Large intestine (tissue), 3 donors: ENCODE data around the gene CUL3. TPM values are rescaled to one million over a fixed set of nuclear protein-coding genes. Genes with fewer than 3 reads are reported as not detected.
"Not testable (repeated sequence)": the region's sequence is repeated elsewhere in the genome, so short reads cannot be mapped to it uniquely, and the experiment has no call there.

Experiments used
- DNase-seq, 2 donors: peaks; one replicate each; pipeline versions ENCODE4 v3.0.0 to v3.0.0-alpha.2; 2013
- H3K27ac ChIP-seq: one replicate; pipeline ENCODE4 v1.5.1; 2013; ENCODE audit warnings: low read length
- H3K27me3 ChIP-seq: 2 replicates; pipeline ENCODE4 v1.6.1; 2013; ENCODE audit warnings: low read length; ENCODE audit not compliant: control insufficient read depth, insufficient read depth
- H3K36me3 ChIP-seq: 2 replicates; pipeline ENCODE4 v1.6.1; 2013; ENCODE audit warnings: low read length; ENCODE audit not compliant: control insufficient read depth, insufficient read depth
- H3K4me1 ChIP-seq: one replicate; pipeline ENCODE4 v1.6.1; 2013; ENCODE audit warnings: low read length; ENCODE audit not compliant: control insufficient read depth, insufficient read depth
- H3K4me3 ChIP-seq: one replicate; pipeline ENCODE4 v1.5.1; 2013; ENCODE audit warnings: low read length
- H3K9me3 ChIP-seq: one replicate; pipeline ENCODE4 v1.6.1; 2013; ENCODE audit warnings: mild to moderate bottlenecking, low read depth, low read length, moderate library complexity; ENCODE audit not compliant: control insufficient read depth
- WGBS: methylation state at CpG from one replicate; pipeline ENCODE4 v1.1.5; 2013; ENCODE audit warnings: low lambda C conversion rate; ENCODE audit not compliant: insufficient coverage; 5-methylcytosine and 5-hydroxymethylcytosine counted together
- polyA plus RNA-seq: library from polyadenylated mRNA; unstranded; fragments of 120-200 nt; gene quantifications from one replicate; pipeline ENCODE4 v1.2.1, GENCODE V29; 2013

Gene CUL3
- polyA plus RNA-seq, 1 donor: 63.3 TPM

- H3K4me1 ChIP-seq: peaks cover 5% of the 10 kb centered on the region
- no peaks in the 10 kb centered on the region for H3K9me3 ChIP-seq
- DNase-seq: peak; percentile 15 to 64
- H3K36me3 ChIP-seq: peaks cover 5% of the 10 kb centered on the region
- peak overlapping the region; percentile 56 for H3K27ac ChIP-seq
- H3K27me3 ChIP-seq: no peaks in the 10 kb centered on the region
- H3K4me3 ChIP-seq: peak overlapping the region; percentile 76
- WGBS: no CpG with 5 or more reads among the region's 50 CpGs
Observed at GRCh38 chr2:224584111-224584784, 915 bp downstream of the CUL3 start.

- peak overlapping the region; percentile 76 for H3K4me3 ChIP-seq
- not testable (repeated sequence) for H3K4me1 ChIP-seq
Observed at GRCh38 chr2:224583033-224583432, 2.1 kb downstream of the CUL3 start.

DNA sequence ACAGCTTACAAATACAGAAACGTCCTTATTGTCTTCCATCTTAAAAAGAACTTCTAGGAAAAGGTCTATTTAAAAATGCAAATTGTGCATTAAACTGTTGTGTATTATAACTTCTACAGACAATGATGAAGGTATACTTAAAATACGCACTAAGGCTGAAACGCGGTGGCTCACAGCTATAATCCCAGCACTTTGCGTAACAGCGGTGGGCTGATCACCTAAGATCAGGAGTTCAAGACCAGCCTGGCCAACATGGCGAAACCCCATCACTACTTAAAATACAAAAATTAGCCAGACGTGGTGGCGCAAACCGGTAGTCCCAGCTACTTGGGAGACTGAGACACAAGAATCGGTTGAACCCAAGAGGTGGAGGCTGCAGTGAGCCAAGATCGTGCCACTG, 4.9 kb downstream of the CUL3 start:
- H3K4me1 ChIP-seq: peaks cover 4% of the 10 kb centered on the region
- no peak overlapping the region for H3K27ac ChIP-seq

More at GRCh38 chr2:224583033-224583432, 2.1 kb downstream of the CUL3 start:
- H3K36me3 ChIP-seq, DNase-seq, H3K9me3 ChIP-seq, H3K27ac ChIP-seq, H3K27me3 ChIP-seq: not testable (repeated sequence)
- WGBS: 90% methylated on average over 4 of the region's 14 CpGs

GRCh38 chr2:224579411-224579810, 5.8 kb downstream of the CUL3 start:
- Histone ChIP-seq H3K4me3 (no peak overlapping the region), H3K27ac (no peak overlapping the region), H3K9me3 (no peaks in the 10 kb centered on the region), H3K36me3 (peaks cover 5% of the 10 kb centered on the region), H3K27me3 (no peaks in the 10 kb centered on the region), H3K4me1 (peaks cover 9% of the 10 kb centered on the region)
- no CpG with 5 or more reads among the region's 2 CpGs for WGBS
- no peak for DNase-seq

More for the DNA sequence above, 4.9 kb downstream of the CUL3 start:
- H3K36me3 ChIP-seq: peaks cover 5% of the 10 kb centered on the region
- 95% methylated on average over 4 of the region's 12 CpGs for WGBS
- H3K9me3 ChIP-seq: no peaks in the 10 kb centered on the region
- no peaks in the 10 kb centered on the region for H3K27me3 ChIP-seq
- H3K4me3 ChIP-seq: no peak overlapping the region
- no peak for DNase-seq

DNA sequence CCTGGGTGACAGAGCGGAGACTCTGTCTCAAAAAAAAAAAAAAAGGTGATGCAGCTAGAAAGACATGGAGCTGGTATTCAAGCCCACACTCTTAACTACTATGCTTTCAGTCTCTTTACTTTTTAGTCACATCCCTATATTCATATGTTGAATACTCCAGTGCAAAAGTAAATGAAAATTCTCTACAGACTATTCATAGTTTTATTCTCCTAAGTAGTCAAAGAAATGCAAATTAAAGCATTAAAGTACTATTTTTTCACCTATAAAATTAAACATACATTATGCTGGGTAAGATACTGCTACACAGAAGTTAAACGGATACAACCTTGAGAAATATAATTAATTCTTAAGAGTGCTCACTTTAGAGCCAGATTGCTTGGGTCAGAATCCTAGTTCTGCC, 7.6 kb downstream of the CUL3 start:
- Histone ChIP-seq H3K4me1 (peaks cover 7% of the 10 kb centered on the region), H3K27ac (no peak overlapping the region), H3K9me3 (no peaks in the 10 kb centered on the region), H3K4me3 (no peak overlapping the region), H3K36me3 (peaks cover 3% of the 10 kb centered on the region), H3K27me3 (no peaks in the 10 kb centered on the region)
- WGBS: no CpG with 5 or more reads among the region's 2 CpGs
- DNase-seq: no peak

GRCh38 chr2:224576088-224576715, 9.0 kb downstream of the CUL3 start:
- WGBS: 81% methylated on average over 2 of the region's 5 CpGs
- Histone ChIP-seq H3K36me3 (no peaks in the 10 kb centered on the region), H3K27ac (no peak overlapping the region), H3K4me1 (peaks cover 7% of the 10 kb centered on the region), H3K4me3 (no peak overlapping the region), H3K27me3 (no peaks in the 10 kb centered on the region), H3K9me3 (no peaks in the 10 kb centered on the region)
- DNase-seq: no peak

- no peaks in the 10 kb centered on the region for H3K36me3 ChIP-seq
- no peaks in the 10 kb centered on the region for H3K27me3 ChIP-seq
- H3K27ac ChIP-seq: no peak overlapping the region
- H3K9me3 ChIP-seq: no peaks in the 10 kb centered on the region
- peaks cover 7% of the 10 kb centered on the region for H3K4me1 ChIP-seq
- H3K4me3 ChIP-seq: no peak overlapping the region
- no peak for DNase-seq
- 24% methylated on average over 2 of the region's 3 CpGs for WGBS
Observed at GRCh38 chr2:224574423-224575084, 10.6 kb downstream of the CUL3 start.

- Histone ChIP-seq H3K36me3 (no peaks in the 10 kb centered on the region), H3K4me1 (peaks cover 7% of the 10 kb centered on the region), H3K4me3 (no peak overlapping the region), H3K27ac (no peak overlapping the region), H3K9me3 (no peaks in the 10 kb centered on the region), H3K27me3 (no peaks in the 10 kb centered on the region)
- DNase-seq: no peak
- WGBS: 100% methylated on average over 1 of the region's 1 CpG
Observed at GRCh38 chr2:224573724-224574123, 11.4 kb downstream of the CUL3 start.

GRCh38 chr2:224572338-224572737, 12.8 kb downstream of the CUL3 start:
- no peaks in the 10 kb centered on the region for H3K9me3 ChIP-seq
- no peaks in the 10 kb centered on the region for H3K27me3 ChIP-seq
- no peak for DNase-seq
- peaks cover 7% of the 10 kb centered on the region for H3K4me1 ChIP-seq
- H3K4me3 ChIP-seq: no peak overlapping the region
- WGBS: no CpG with 5 or more reads among the region's 4 CpGs
- no peaks in the 10 kb centered on the region for H3K36me3 ChIP-seq
- no peak overlapping the region for H3K27ac ChIP-seq

GRCh38 chr2:224570328-224570993, 14.7 kb downstream of the CUL3 start:
- peaks cover 3% of the 10 kb centered on the region for H3K36me3 ChIP-seq
- no peak overlapping the region for H3K4me3 ChIP-seq
- H3K9me3 ChIP-seq: peaks cover 2% of the 10 kb centered on the region
- no peaks in the 10 kb centered on the region for H3K27me3 ChIP-seq
- 100% methylated on average over 1 of the region's 4 CpGs for WGBS
- DNase-seq: no peak
- H3K27ac ChIP-seq: no peak overlapping the region
- H3K4me1 ChIP-seq: peaks cover 7% of the 10 kb centered on the region
